Gastrocnemius medialis (tissue), 4 donors: Measurements from ENCODE around the gene FTHL17. TPM values are rescaled to one million over a fixed set of nuclear protein-coding genes. Genes with fewer than 3 reads are reported as not detected.

Experiments used
- ATAC-seq, 2 donors: fragments of 150-250 bp; one replicate each; pipeline ENCODE4 v1.9.1; 2016
- DNase-seq, 2 donors: peaks; one replicate each; pipeline ENCODE4 v3.0.0-alpha.2; 2019
- H3K27ac ChIP-seq, 4 donors: fragments of 200-600 bp; sonication (generic); 1 replicate in 1 of 4; 2 replicates in 3 of 4; pipeline ENCODE4 v1.5.1; 2016 to 2018; ENCODE audit warnings: mild to moderate bottlenecking in 2 of 4, moderate library complexity in 1 of 4
- H3K27me3 ChIP-seq, 3 donors: fragments of 200-600 bp; sonication (generic) in 2 of 3; 1 replicate in 1 of 3; 2 replicates in 2 of 3; pipeline versions ENCODE4 v1.5.1 to v1.6.0; 2016 to 2019; ENCODE audit warnings: mild to moderate bottlenecking in 1 of 3, moderate library complexity in 1 of 3
- H3K36me3 ChIP-seq, 2 donors: fragments of 200-600 bp; sonication (generic) in 1 of 2; one replicate each; pipeline ENCODE4 v1.5.1; 2017 to 2018
- H3K4me1 ChIP-seq, 2 donors: fragments of 200-600 bp; sonication (generic) in 1 of 2; one replicate each; pipeline ENCODE4 v1.5.1; 2016 to 2017; ENCODE audit warnings: mild to moderate bottlenecking in 2 of 2
- H3K4me3 ChIP-seq, 4 donors: fragments of 200-600 bp; sonication (generic) in 3 of 4; 1 replicate in 1 of 4; 2 replicates in 3 of 4; pipeline ENCODE4 v1.5.1; 2016 to 2019; ENCODE audit warnings: mild to moderate bottlenecking in 2 of 4
- H3K9me3 ChIP-seq, 3 donors: fragments of 200-600 bp; sonication (generic) in 2 of 3; 1 replicate in 1 of 3; 2 replicates in 2 of 3; pipeline ENCODE4 v1.5.1; 2016 to 2019
- POLR2A ChIP-seq, 2 donors: fragments of 450-650 bp; IDR thresholded peaks; one replicate each; pipeline ENCODE4 v1.6.1; 2017; ENCODE audit warnings: antibody characterized with exemption in 2 of 2, mild to moderate bottlenecking in 2 of 2, moderate library complexity in 2 of 2
- in situ Hi-C, 4 donors: fragments of 200-750 bp; cut with MboI; loops; one replicate each; pipeline versions ENCODE4 v1.15.0 to v1.8.0; 2017; ENCODE audit warnings: low sequenced_read_pairs in 4 of 4
- intact Hi-C: fragments of 100-400 bp; cut with DNase I; formaldehyde crosslinking; loops from one replicate; pipeline ENCODE4 v1.15.1; 2023; ENCODE audit warnings: low total_unique reads
- total RNA-seq, 4 donors: library from RNA; depleted of rRNA; stranded (reverse); fragments of >200 nt; gene quantifications; one replicate each; pipeline versions ENCODE4 v1.1.0 to v1.2.3, GENCODE V29; 2016
- TF ChIP-seq, protein P1 (sequence below), 5 experiments: fragments of 450-650 bp in 3 of 5; fragments of 200-600 bp in 2 of 5; sonication (generic) in 2 of 5; IDR thresholded peaks in 4 of 5; conservative IDR thresholded peaks in 1 of 5; 1 replicate in 4 of 5; 2 replicates in 1 of 5; pipeline ENCODE4 v1.5.1; 2016 to 2019; ENCODE audit warnings: antibody characterized with exemption in 5 of 5, mild to moderate bottlenecking in 3 of 5, moderate library complexity in 3 of 5

Gene FTHL17
- total RNA-seq, result not detected

DNA sequence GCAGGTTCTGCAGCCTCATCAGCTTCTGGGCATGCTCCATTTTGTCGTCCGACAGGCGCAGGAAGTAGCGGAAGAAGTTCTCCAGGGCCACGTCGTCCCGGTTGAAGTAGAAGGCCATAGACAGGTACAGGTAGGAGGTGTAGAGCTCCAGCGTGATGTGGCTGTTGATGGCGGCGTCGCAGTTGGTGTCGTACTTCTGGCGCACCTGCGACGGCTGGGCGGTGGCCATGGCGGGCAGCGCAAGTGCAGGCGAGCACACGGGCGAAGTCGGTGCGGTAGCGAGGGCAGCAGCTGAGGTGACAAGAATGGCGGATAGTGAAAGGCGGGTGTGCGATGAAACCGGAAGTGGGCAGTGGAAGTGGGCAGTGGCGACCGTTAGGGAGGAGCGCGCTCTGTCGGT lies at the start of gene FTHL17:
TSS of gene FTHL17 (minus strand) at position 317 of the 400 bp plus-strand sequence. CDS start at position 229, 88 bp downstream.
- DNase-seq, result no peak
- TF ChIP-seq POLR2A (IDR thresholded peaks at IDR 0.05), result no peak
- TF ChIP-seq, protein P1, sequence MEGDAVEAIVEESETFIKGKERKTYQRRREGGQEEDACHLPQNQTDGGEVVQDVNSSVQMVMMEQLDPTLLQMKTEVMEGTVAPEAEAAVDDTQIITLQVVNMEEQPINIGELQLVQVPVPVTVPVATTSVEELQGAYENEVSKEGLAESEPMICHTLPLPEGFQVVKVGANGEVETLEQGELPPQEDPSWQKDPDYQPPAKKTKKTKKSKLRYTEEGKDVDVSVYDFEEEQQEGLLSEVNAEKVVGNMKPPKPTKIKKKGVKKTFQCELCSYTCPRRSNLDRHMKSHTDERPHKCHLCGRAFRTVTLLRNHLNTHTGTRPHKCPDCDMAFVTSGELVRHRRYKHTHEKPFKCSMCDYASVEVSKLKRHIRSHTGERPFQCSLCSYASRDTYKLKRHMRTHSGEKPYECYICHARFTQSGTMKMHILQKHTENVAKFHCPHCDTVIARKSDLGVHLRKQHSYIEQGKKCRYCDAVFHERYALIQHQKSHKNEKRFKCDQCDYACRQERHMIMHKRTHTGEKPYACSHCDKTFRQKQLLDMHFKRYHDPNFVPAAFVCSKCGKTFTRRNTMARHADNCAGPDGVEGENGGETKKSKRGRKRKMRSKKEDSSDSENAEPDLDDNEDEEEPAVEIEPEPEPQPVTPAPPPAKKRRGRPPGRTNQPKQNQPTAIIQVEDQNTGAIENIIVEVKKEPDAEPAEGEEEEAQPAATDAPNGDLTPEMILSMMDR (IDR thresholded peaks at IDR 0.05 in 4 of 5, conservative IDR thresholded peaks at IDR 0.05 in 1 of 5), result no peak
- intact Hi-C loops, result no loop called here
- no peak within 1 kb of the TSS for H3K27ac ChIP-seq
- no peak for ATAC-seq
- no peaks in the 10 kb centered on the region for H3K9me3 ChIP-seq
- H3K27me3 ChIP-seq, result no peaks in the 10 kb centered on the region
- in situ Hi-C loops, result no loop called here
- H3K36me3 ChIP-seq, result no peaks in the 10 kb centered on the region
- H3K4me1 ChIP-seq, result no peaks in the 10 kb centered on the region
- no peak within 1 kb of the TSS for H3K4me3 ChIP-seq

GRCh38 chrX:31117266-31117665 lies 45.4 kb upstream of the FTHL17 start:
- Histone ChIP-seq H3K4me1 (no peaks in the 10 kb centered on the region), H3K27ac (no peak overlapping the region), H3K9me3 (no peaks in the 10 kb centered on the region), H3K27me3 (no peaks in the 10 kb centered on the region), H3K36me3 (no peaks in the 10 kb centered on the region), H3K4me3 (no peak overlapping the region)
- in situ Hi-C loops, result no loop called here
- ATAC-seq (no peak), DNase-seq (no peak)
- intact Hi-C loops, result no loop called here
- TF ChIP-seq, protein P1 (IDR thresholded peaks at IDR 0.05 in 4 of 5, conservative IDR thresholded peaks at IDR 0.05 in 1 of 5), result no peak
- TF ChIP-seq POLR2A (IDR thresholded peaks at IDR 0.05), result no peak

- H3K27ac ChIP-seq, result no peak overlapping the region
- intact Hi-C loops, result no loop called here
- no peak for DNase-seq
- ATAC-seq, result no peak
- no peak overlapping the region for H3K4me3 ChIP-seq
- in situ Hi-C loops, result no loop called here
- H3K4me1 ChIP-seq, result no peaks in the 10 kb centered on the region
- TF ChIP-seq, protein P1 (IDR thresholded peaks at IDR 0.05 in 4 of 5, conservative IDR thresholded peaks at IDR 0.05 in 1 of 5), result no peak
- no peak for TF ChIP-seq POLR2A (IDR thresholded peaks at IDR 0.05)
- no peaks in the 10 kb centered on the region for H3K36me3 ChIP-seq
- H3K9me3 ChIP-seq, result no peaks in the 10 kb centered on the region
- no peaks in the 10 kb centered on the region for H3K27me3 ChIP-seq
These were observed 43.6 kb upstream of the FTHL17 start for GRCh38 chrX:31115398-31115797.

DNA sequence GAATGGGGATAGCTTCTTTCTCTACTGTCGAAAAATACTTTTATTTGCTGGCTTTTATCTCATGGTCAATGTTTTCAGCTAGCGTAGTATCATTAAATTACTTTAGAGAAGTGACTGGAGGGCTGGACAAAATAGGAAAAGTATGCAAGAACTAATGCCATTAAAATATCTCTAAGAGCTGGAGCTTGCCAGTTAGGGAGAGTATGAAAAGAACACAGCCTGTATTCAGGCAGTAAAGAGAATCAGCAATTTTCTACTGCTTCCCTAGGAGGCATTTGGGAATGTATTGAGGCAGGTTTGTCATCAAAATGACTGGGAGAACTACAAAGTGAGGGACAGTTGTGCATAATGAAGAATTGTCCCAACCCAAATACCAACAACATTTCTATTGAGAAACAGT lies 43.0 kb upstream of the FTHL17 start:
- Histone ChIP-seq H3K36me3 (no peaks in the 10 kb centered on the region), H3K4me1 (no peaks in the 10 kb centered on the region), H3K27ac (no peak overlapping the region), H3K9me3 (no peaks in the 10 kb centered on the region), H3K4me3 (no peak overlapping the region), H3K27me3 (no peaks in the 10 kb centered on the region)
- ATAC-seq (no peak), DNase-seq (no peak)
- in situ Hi-C loops, result no loop called here
- TF ChIP-seq, protein P1 (IDR thresholded peaks at IDR 0.05 in 4 of 5, conservative IDR thresholded peaks at IDR 0.05 in 1 of 5), result no peak
- TF ChIP-seq POLR2A (IDR thresholded peaks at IDR 0.05), result no peak
- intact Hi-C loops, result no loop called here
